ENCODE data around the gene ELMO1.

DNA sequence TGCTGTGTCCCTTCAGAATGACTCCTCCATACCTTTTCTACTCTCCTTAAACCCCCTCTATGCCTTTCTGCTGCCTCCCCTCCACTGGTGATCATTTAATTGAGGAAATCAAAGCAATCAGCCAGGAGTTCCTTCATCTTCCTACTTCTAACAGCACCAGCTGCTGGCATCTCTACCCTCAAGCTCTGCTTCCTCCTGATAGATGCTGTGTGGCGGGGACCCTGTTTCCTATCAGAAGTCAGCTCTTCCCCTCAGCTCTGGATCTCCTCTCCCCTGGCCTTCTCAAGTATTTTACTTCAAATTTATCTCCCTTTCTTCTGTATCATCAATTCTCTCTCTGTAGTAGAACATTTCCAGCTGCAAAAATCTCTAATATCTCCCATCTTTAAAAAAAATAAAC, 183.7 kb downstream of the ELMO1 start:
- TF ChIP-seq, protein P1, sequence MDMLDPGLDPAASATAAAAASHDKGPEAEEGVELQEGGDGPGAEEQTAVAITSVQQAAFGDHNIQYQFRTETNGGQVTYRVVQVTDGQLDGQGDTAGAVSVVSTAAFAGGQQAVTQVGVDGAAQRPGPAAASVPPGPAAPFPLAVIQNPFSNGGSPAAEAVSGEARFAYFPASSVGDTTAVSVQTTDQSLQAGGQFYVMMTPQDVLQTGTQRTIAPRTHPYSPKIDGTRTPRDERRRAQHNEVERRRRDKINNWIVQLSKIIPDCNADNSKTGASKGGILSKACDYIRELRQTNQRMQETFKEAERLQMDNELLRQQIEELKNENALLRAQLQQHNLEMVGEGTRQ (IDR thresholded peaks at IDR 0.05; ENCODE audit: borderline replicate concordance, low read depth, low read length): no peak
- TF ChIP-seq CTCF (IDR thresholded peaks at IDR 0.05 in 2 of 3, conservative IDR thresholded peaks at IDR 0.05 in 1 of 3; ENCODE audit: control insufficient read depth in 2 of 3, extremely low read depth in 1 of 3, insufficient read depth in 1 of 3, low read depth in 3 of 3, low read length in 3 of 3): no peak
- TF ChIP-seq RAD21 (IDR thresholded peaks at IDR 0.05; ENCODE audit: insufficient read depth, low read depth, low read length): no peak
- no peak for TF ChIP-seq POLR2AphosphoS5 (IDR thresholded peaks at IDR 0.05; ENCODE audit: low read length)
- no peak for TF ChIP-seq SPI1 (IDR thresholded peaks at IDR 0.05; ENCODE audit: borderline replicate concordance, insufficient read depth, low read depth, low read length)
- no peak for TF ChIP-seq TAF1 (IDR thresholded peaks at IDR 0.05; ENCODE audit: borderline replicate concordance, low read depth, low read length)
- TF ChIP-seq CBX5 (IDR thresholded peaks at IDR 0.05; ENCODE audit: low read depth): no peak
- no peak for TF ChIP-seq ZNF274 (IDR thresholded peaks at IDR 0.05; ENCODE audit: insufficient read depth, insufficient read length)
- TF ChIP-seq MTA2 (IDR thresholded peaks at IDR 0.05; ENCODE audit: low read depth): no peak
- no peak for TF ChIP-seq SIN3A (IDR thresholded peaks at IDR 0.05; ENCODE audit: low read depth, low read length)
- TF ChIP-seq EZH2 (IDR thresholded peaks at IDR 0.05; ENCODE audit: borderline replicate concordance, control insufficient read depth, low read depth, low read length): no peak

Measured in GM12878 (cell line).